22Rv1 (cell line): Measurements from ENCODE around the gene ANAPC16.

Experiments
- H3K27ac ChIP-seq: fragments of 450-650 bp; 2 replicates; pipeline ENCODE4 v1.5.1; 2017
- CTCF ChIP-seq: fragments of 450-650 bp; IDR thresholded peaks from 2 replicates; pipeline ENCODE4 v1.5.1; 2017; ENCODE audit warnings: mild to moderate bottlenecking
- ZFX ChIP-seq: fragments of 450-650 bp; IDR thresholded peaks from 2 replicates; pipeline ENCODE4 v1.6.1; 2017; ENCODE audit warnings: antibody characterized with exemption, borderline replicate concordance

The ANAPC16 gene

GRCh38 chr10:72238392-72239175 lies 22.8 kb downstream of the ANAPC16 start:
- TF ChIP-seq ZFX: no peak
- H3K27ac ChIP-seq: no peak overlapping the region

- H3K27ac ChIP-seq: no peak overlapping the region
- TF ChIP-seq ZFX (no peak), CTCF (no peak)
These were observed 23.6 kb downstream of the ANAPC16 start for GRCh38 chr10:72239409-72239808.

- no peak overlapping the region for H3K27ac ChIP-seq
- TF ChIP-seq ZFX: no peak
- TF ChIP-seq CTCF: no peak
These were observed 24.6 kb downstream of the ANAPC16 start for GRCh38 chr10:72240371-72240770.

- H3K27ac ChIP-seq: no peak overlapping the region
- TF ChIP-seq CTCF (no peak), ZFX (no peak)
These were observed 26.0 kb downstream of the ANAPC16 start for GRCh38 chr10:72241691-72242252.

- TF ChIP-seq ZFX (no peak), CTCF (no peak)
- H3K27ac ChIP-seq: no peak overlapping the region
These were observed 26.9 kb downstream of the ANAPC16 start for GRCh38 chr10:72242675-72243074.

- H3K27ac ChIP-seq: peak overlapping the region; percentile 86
- TF ChIP-seq ZFX (no peak), CTCF (peak; percentile 39)
These were observed 28.1 kb downstream of the ANAPC16 start for GRCh38 chr10:72243822-72244437.

- no peak for TF ChIP-seq CTCF
- TF ChIP-seq ZFX: no peak
- peak overlapping the region; percentile 86 for H3K27ac ChIP-seq
These were observed 28.8 kb downstream of the ANAPC16 start for GRCh38 chr10:72244573-72245038.
